Heart left ventricle (tissue), 16 donors: ENCODE measurements around the gene RUNDC3A. TPM values are rescaled to one million over a fixed set of nuclear protein-coding genes. Genes with fewer than 3 reads are reported as not detected.

Experiments used
- ATAC-seq, 4 donors: fragments of 200-7000 bp; cut with Tn5 transposase; one replicate each; pipeline ENCODE4 v1.9.1; 2020 to 2022; ENCODE audit warnings: moderate library complexity in 4 of 4, mild to moderate bottlenecking in 3 of 4, moderate number of reproducible peaks in 1 of 4
- DNase-seq, 5 donors: peaks; one replicate each; pipeline ENCODE4 v3.0.0-alpha.2; 2020
- H3K27ac ChIP-seq, 12 donors: fragments of 200-600 bp; sonication (generic) in 4 of 12; one replicate each; pipeline versions ENCODE4 v1.5.0 to v1.8.0; 2016 to 2022; ENCODE audit warnings: mild to moderate bottlenecking in 2 of 12
- H3K27me3 ChIP-seq, 9 donors: fragments of 200-600 bp; sonication (generic) in 2 of 9; one replicate each; pipeline versions ENCODE4 v1.5.1 to v1.8.0; 2016 to 2022; ENCODE audit warnings: mild to moderate bottlenecking in 3 of 9
- H3K36me3 ChIP-seq, 9 donors: fragments of 200-600 bp; sonication (generic) in 2 of 9; one replicate each; pipeline versions ENCODE4 v1.5.0 to v1.8.0; 2018 to 2022; ENCODE audit warnings: mild to moderate bottlenecking in 2 of 9
- H3K4me1 ChIP-seq, 12 donors: fragments of 200-600 bp; sonication (generic) in 4 of 12; one replicate each; pipeline versions ENCODE4 v1.5.0 to v1.8.0; 2016 to 2022; ENCODE audit warnings: mild to moderate bottlenecking in 3 of 12
- H3K4me3 ChIP-seq, 12 donors: fragments of 200-600 bp; sonication (generic) in 4 of 12; one replicate each; pipeline versions ENCODE4 v1.5.0 to v1.8.0; 2017 to 2022; ENCODE audit warnings: mild to moderate bottlenecking in 9 of 12, moderate library complexity in 4 of 12
- H3K9me3 ChIP-seq, 12 donors: fragments of 200-600 bp; sonication (generic) in 4 of 12; one replicate each; pipeline versions ENCODE4 v1.5.0 to v1.8.0; 2016 to 2022; ENCODE audit warnings: mild to moderate bottlenecking in 1 of 12
- CTCF ChIP-seq, 12 donors: fragments of 200-600 bp; sonication (generic) in 4 of 12; IDR thresholded peaks; one replicate each; pipeline versions ENCODE4 v1.5.0 to v1.8.0; 2018 to 2022; ENCODE audit warnings: antibody characterized with exemption in 12 of 12, mild to moderate bottlenecking in 5 of 12
- POLR2A ChIP-seq, 2 donors: fragments of 450-650 bp; IDR thresholded peaks; one replicate each; pipeline ENCODE4 v1.6.1; 2017; ENCODE audit warnings: antibody characterized with exemption in 2 of 2, mild to moderate bottlenecking in 2 of 2, moderate library complexity in 2 of 2
- WGBS, 4 donors: extraction: QIAGEN DNeasy Blood & Tissue Kit in 2 of 4; methylation state at CpG; one replicate each; pipeline versions ENCODE4 v1.1.5 to v1.1.7; 2013 to 2018; 5-methylcytosine and 5-hydroxymethylcytosine counted together
- intact Hi-C, 10 donors: fragments of 100-400 bp; cut with DNase I; formaldehyde crosslinking; loops; one replicate each; pipeline versions ENCODE4 v1.11.1 to v1.14.2; 2022
- polyA plus RNA-seq, 2 donors: library from polyadenylated mRNA; stranded (reverse); fragments of 200-250 nt; gene quantifications; one replicate each; pipeline ENCODE4 v1.2.3, GENCODE V29; 2013
- total RNA-seq, 9 donors: library from RNA; depleted of rRNA in 2 of 9; stranded (reverse); fragments of >200 nt in 2 of 9; fragmentation: NEBNext Ultra II Directional in 3 of 9; extraction: Animal tissue kit (Norgen Biotek cat#: 25700) in 3 of 9; gene quantifications; one replicate each; pipeline versions ENCODE4 v1.1.0 to v1.2.4, GENCODE V29; 2016 to 2023
- donor health status: ischemic (EF 13 %, LVEDD 7.1; RV severe dilation, severe dysfunction).
- donor health status: healthy with polysubstance abuse.
- donor health status: DM: no; HTN: yes; CAD: no.
- donor health status: DM: no; HTN: no; CAD: no.
- donor health status: ischemic (EF 25% LVEDD 6.9; RV normal size, moderate dysfunction).
- donor health status: ischemic (EF 25% LVEDD 5.7; RV mildly dilated, moderate dysfunction).
- donor health status: healthy.
- donor health status: DM: yes; HTN: yes; CAD: no.
- donor health status: ischemic (EF 35%, LVEDD 5.7; RV mildly dilated, moderate dysfunction).
- donor health status: nonischemic (EF 11% LVEDD 7.7; RV severe dilation, severe dysfunction).
- donor health status: DM: yes; HTN: yes; CAD: no.
- donor health status: PGD.
- donor health status: ischemic (EF 29% LVEDD 5.4; RV normal size, mild dysfunction).
- donor health status: nonischemic (EF 23%, LVEDD 6.1; RV moderate dilation, normal function).

The RUNDC3A gene
- total and polyA plus RNA-seq, 11 donors, result 0.19 to 1.3 (median 0.51) TPM; not detected in 1

DNA sequence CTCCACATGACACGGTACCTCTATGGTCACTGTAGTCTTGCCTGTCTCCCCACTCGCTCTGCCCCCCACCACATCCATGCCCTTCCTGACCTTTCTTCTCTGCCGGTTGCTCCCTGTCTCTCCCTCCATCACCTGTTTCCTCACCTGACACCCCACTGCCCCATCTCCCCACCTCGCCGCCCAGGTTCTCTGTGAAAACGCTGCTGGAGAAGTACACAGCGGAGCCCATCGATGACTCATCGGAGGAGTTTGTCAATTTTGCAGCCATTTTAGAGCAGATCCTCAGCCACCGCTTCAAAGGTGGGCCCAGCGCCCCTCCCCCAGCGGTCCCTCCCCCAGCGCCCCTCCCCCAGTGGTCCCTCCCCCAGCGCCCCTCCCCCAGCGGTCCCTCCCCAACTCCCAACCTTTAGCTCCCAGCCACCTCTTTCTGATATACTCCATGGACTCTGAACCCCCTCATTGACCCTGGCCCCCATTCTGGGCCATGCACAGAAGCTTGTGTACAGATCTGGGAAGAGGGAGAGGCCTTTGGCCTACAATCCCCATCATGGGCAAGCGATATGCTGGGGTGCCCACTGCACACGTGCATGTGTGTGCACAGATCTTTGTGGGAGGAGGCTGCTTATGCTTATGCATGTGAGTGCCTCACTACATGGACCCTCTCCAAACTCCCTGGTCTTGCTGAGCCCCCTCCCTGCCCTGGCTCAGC, 4.1 kb downstream of the RUNDC3A start:
- peaks cover 0 to 28% (median 18%) of the 10 kb centered on the region in 12 donors for H3K4me1 ChIP-seq
- no peak for DNase-seq
- intact Hi-C loops, result loop anchor here in 1 of 10 donors (5.0 kb wide), 1 partner anchor 50 kb away; no protein-coding TSS in a partner anchor
- no peak overlapping the region for H3K27ac ChIP-seq
- H3K4me3 ChIP-seq, result no peak overlapping the region
- H3K9me3 ChIP-seq, result no peaks in the 10 kb centered on the region
- H3K36me3 ChIP-seq, result no peaks in the 10 kb centered on the region
- H3K27me3 ChIP-seq, result peaks cover 22 to 53% (median 41%) of the 10 kb centered on the region in 9 donors
- TF ChIP-seq CTCF (IDR thresholded peaks at IDR 0.05) (no peak), POLR2A (IDR thresholded peaks at IDR 0.05) (no peak)
- ATAC-seq, result no peak
- whole genome bisulfite sequencing, 4 donors, result 65 to 75% (median 68%) methylated on average over 16 to 17 of the region's 17 CpGs

- TF ChIP-seq CTCF (IDR thresholded peaks at IDR 0.05) (no peak), POLR2A (IDR thresholded peaks at IDR 0.05) (no peak)
- WGBS, 4 donors, result 75 to 84% (median 79%) methylated on average over 6 to 7 of the region's 7 CpGs
- intact Hi-C loops, result loop anchor here in 1 of 10 donors (5.0 kb wide), 1 partner anchor 52 kb away; no protein-coding TSS in a partner anchor
- peaks cover 0 to 13% (median 5%) of the 10 kb centered on the region in 12 donors for H3K4me1 ChIP-seq
- no peak overlapping the region for H3K27ac ChIP-seq
- H3K36me3 ChIP-seq, result peaks cover 0 to under 1% (median 0%) of the 10 kb centered on the region in 9 donors
- ATAC-seq (no peak), DNase-seq (no peak)
- H3K4me3 ChIP-seq, result no peak overlapping the region
- peaks cover 22 to 54% (median 46%) of the 10 kb centered on the region in 9 donors for H3K27me3 ChIP-seq
- no peaks in the 10 kb centered on the region for H3K9me3 ChIP-seq
Measured at GRCh38 chr17:44314031-44314430, 5.6 kb downstream of the RUNDC3A start.

DNA sequence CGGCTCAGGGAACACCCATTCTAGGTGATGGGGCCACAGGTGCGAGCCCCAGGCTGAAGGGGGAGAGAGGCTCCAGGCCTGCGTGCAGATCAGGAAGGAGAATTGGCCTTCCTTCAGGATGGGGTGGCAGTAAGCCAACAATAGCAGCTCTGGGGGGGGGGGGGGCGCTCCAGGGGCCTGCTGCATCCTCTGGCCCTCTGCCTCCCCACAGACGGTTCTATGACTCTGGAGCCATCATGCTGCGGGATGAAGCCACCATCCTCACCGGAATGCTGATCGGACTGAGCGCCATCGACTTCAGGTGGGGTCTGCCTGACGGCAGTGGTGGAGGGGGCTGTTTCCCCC, 6.1 kb downstream of the RUNDC3A start:
- intact Hi-C loops, result loop anchor here in 1 of 10 donors (5.0 kb wide), 1 partner anchor 52 kb away; no protein-coding TSS in a partner anchor
- no peak overlapping the region for H3K27ac ChIP-seq
- H3K9me3 ChIP-seq, result no peaks in the 10 kb centered on the region
- TF ChIP-seq POLR2A (IDR thresholded peaks at IDR 0.05), result no peak
- no peak for TF ChIP-seq CTCF (IDR thresholded peaks at IDR 0.05)
- H3K4me1 ChIP-seq, result peaks cover 0 to 12% (median 4%) of the 10 kb centered on the region in 12 donors
- H3K27me3 ChIP-seq, result peaks cover 22 to 54% (median 46%) of the 10 kb centered on the region in 9 donors
- no peak for ATAC-seq
- DNase-seq, result no peak
- H3K36me3 ChIP-seq, result peaks cover 0 to 6% (median 0%) of the 10 kb centered on the region in 9 donors
- H3K4me3 ChIP-seq, result peak overlapping the region in 1 of 12 donors; percentile 34
- 22 to 33% (median 25%) methylated on average over 8 to 10 of the region's 11 CpGs for WGBS, 4 donors

DNA sequence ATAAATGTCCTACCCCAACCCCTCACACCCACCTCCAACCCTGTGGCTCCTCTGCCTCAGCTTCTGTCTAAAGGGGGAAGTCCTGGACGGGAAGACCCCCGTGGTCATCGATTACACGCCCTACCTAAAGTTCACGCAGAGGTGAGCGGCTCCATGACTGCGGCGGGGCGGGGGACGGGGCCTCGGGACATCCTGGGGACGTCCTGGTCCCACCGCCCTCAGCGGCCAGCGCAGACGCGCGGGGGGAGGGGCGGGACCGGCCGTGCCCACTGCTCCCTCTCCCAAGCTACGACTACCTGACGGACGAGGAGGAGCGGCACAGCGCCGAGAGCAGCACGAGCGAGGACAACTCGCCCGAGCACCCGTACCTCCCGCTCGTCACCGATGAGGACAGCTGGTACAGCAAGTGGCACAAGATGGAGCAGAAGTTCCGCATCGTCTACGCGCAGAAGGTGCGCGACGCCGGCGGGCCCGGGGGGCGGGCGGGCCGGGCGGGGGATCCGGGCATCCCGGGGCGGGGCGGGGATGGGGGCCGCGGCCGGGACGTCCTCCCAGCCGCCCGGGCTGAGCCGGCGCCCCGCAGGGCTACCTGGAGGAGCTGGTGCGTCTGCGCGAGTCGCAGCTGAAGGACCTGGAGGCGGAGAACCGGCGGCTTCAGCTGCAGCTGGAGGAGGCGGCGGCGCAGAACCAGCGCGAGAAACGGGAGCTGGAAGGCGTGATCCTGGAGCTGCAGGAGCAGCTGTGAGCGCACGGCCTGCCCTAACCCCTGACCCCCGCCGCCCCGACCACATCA, 6.7 kb downstream of the RUNDC3A start:
- H3K4me1 ChIP-seq, result peaks cover 0 to 12% (median 4%) of the 10 kb centered on the region in 12 donors
- peaks cover 0 to 11% (median 6%) of the 10 kb centered on the region in 9 donors for H3K36me3 ChIP-seq
- DNase-seq, result no peak
- intact Hi-C loops, result loop anchor here in 1 of 10 donors (5.0 kb wide), 1 partner anchor 53 kb away; no protein-coding TSS in a partner anchor
- TF ChIP-seq POLR2A (IDR thresholded peaks at IDR 0.05) (no peak), CTCF (IDR thresholded peaks at IDR 0.05) (no peak)
- H3K4me3 ChIP-seq, result peak overlapping the region in 9 of 12 donors; percentile 22 to 48 (median 34)
- ATAC-seq, result no peak
- no peaks in the 10 kb centered on the region for H3K9me3 ChIP-seq
- 0 to 2% (median 1%) methylated on average over 13 to 81 of the region's 81 CpGs for WGBS, 4 donors
- no peak overlapping the region for H3K27ac ChIP-seq
- peaks cover 22 to 54% (median 46%) of the 10 kb centered on the region in 9 donors for H3K27me3 ChIP-seq
